Right ventricle myocardium superior (tissue), 1 donor: ENCODE measurements around the gene PLA2G4A. TPM values are rescaled to one million over a fixed set of nuclear protein-coding genes. Genes with fewer than 3 reads are reported as not detected.

Experiments
- ATAC-seq: fragments of 200-7000 bp; cut with Tn5 transposase; one replicate; pipeline ENCODE4 v1.9.1; 2020; ENCODE audit warnings: mild to moderate bottlenecking; ENCODE audit not compliant: poor library complexity
- DNase-seq: peaks from one replicate; pipeline ENCODE4 v3.0.0-alpha.2; 2020
- intact Hi-C: fragments of 100-400 bp; cut with DNase I; formaldehyde crosslinking; loops from one replicate; pipeline ENCODE4 v1.11.2; 2022
- total RNA-seq: library from RNA; stranded (reverse); fragmentation: NEBNext Ultra II Directional; extraction: Animal tissue kit (Norgen Biotek cat#: 25700); gene quantifications from one replicate; pipeline ENCODE4 v1.2.1, GENCODE V29; 2021
- donor health status: DM: no; HTN: yes; CAD: no; lungs with severe emphysema.

The PLA2G4A gene
- total RNA-seq, 1 donor from 2014 or later = 2.1 TPM

DNA sequence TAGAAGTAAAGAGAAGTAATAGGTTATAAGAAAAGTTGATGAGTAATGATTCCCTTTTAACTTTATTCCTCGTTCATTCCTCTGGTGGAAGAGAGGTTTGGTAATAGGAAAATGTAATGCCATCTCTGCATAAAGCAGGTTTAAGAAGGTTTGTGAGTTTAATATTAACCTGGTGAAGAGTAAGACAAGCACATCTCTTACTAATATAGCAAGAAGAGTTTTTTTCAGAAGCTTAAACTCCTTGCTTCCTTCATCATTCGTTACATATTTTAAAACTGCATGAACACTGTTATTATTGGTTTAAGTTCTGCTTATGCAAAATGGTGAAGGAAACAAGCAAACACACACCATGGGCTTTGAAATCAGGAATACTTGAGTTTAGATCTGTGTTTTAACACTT, 9.2 kb upstream of the PLA2G4A start:
- no peak for DNase-seq
- ATAC-seq = no peak
- intact Hi-C loops = no loop called here

DNA sequence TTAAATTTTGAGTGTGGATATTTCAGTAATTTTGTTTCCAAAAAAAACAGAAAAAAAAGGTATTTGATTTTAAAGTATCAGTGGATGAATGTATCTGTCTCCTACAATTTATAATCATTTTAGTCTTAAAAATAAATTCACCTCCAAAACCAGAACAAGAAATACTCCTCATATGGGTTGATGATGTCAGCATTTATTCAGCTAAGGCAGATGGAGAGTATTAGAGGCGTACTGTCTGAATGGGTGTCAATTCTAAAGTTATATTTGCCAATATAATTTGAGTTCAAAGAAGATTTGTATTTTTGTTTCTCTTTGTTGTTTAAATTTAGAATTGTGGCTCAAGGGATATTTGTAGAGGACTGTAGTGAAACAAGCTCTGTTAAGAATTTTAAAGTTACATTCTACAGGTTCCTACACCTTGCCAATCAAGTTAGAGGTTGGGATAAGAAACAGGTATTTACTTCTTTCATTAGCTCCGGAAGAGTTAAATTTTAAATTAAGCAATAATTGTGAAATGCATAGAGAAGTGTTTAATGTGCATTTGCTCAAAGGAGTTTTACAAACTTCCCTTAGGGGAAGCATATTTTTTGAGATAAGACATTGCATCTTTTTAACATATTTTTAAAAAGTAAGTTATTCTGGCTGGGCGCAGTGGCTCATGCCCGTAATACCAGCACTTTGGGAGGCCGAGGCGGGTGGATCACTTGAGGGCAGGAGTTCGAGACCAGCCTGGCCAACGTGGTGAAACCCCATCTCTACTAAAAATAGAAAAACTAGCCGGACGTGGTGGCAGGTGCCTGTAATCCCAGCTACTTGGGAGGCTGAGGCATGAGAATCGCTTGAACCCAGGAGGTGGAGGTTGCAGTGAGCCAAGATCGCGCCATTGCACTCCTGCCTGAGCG, 1.2 kb downstream of the PLA2G4A start:
- intact Hi-C loops = no loop called here
- ATAC-seq = no peak
- DNase-seq = peak; percentile 24

DNA sequence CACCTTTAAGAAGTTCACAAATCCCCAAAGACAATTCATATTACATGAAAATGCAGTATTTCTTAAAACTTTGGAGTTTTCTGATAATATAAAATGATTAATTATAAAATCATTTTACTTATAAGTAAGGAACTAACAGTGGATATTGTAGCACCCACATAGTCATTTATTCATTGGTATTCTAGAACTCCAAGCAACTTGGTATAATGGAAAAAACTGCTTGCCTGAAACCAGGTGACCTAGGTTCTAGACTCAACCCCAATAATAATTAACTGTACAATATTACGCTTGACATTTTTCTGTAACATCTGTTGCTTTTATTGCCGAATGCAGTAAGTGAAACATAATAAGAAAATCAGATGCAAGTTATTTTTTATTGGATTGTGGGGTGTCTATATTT, 2.4 kb downstream of the PLA2G4A start:
- intact Hi-C loops = no loop called here
- DNase-seq (no peak), ATAC-seq (no peak)

DNA sequence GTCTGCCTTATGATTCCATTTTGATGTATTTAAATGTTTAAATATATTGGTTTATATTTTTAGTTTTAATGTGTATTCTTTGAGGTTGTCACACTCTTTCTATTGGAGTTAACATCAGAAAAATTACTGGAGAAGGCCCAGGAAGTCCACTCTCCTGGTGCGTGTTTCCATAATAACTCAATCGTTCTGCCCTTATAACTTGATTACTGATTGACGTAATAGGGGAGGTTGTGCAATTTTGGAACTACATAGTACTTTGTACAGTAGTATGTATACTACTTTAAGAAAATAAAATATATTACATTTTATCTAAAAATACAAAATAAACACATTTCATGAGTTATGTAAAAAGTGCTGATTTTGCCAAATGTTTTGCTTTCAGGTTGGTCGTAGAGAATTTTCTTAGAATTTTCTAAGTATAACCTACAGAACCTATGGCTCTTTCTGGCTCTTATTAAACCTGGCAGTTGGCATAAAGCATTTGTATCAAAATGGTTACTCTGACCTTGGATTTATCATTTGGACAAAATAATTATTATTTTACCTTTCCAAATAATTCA, 5.7 kb downstream of the PLA2G4A start:
- no peak for ATAC-seq
- intact Hi-C loops = no loop called here
- DNase-seq = no peak

DNA sequence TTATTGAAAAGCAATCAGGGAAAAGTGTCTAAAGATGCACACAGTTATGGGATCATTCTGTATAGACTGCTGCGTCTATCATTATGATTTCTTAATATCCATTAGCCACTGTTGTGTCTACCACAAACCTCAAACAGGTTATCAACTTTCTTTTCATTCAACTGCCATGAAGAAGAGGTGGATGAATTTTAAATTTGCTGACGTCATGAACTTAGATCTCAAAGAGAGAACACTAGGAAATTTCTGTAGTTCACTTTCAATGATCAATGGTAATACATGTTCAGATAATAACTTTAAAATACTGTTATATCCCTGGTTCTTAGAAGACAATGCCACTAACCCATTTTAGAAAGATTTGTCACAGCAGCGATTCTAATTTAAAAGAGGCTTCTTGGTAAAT, 6.7 kb downstream of the PLA2G4A start:
- DNase-seq = no peak
- no peak for ATAC-seq
- intact Hi-C loops = no loop called here

DNA sequence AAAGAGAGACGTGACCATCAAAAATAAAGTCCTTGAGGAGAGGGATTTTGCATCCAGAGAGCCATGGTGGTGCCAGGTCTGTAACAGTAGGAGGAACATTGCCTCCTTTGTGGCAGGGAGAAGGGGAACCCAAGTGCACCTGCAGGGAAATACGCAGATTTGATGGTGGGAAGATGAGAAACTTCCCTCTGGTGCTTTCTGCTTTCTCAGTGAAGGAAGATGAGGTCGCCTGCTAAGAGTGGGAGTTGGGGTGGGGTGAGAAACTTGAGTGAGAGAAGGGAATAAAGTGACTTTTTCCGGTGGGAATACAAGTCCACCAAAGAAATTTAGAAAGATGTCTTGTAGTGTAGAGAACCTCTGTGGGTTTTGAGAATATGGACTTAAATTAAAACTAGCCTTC, 9.1 kb downstream of the PLA2G4A start:
- ATAC-seq = no peak
- no peak for DNase-seq
- intact Hi-C loops = no loop called here

DNA sequence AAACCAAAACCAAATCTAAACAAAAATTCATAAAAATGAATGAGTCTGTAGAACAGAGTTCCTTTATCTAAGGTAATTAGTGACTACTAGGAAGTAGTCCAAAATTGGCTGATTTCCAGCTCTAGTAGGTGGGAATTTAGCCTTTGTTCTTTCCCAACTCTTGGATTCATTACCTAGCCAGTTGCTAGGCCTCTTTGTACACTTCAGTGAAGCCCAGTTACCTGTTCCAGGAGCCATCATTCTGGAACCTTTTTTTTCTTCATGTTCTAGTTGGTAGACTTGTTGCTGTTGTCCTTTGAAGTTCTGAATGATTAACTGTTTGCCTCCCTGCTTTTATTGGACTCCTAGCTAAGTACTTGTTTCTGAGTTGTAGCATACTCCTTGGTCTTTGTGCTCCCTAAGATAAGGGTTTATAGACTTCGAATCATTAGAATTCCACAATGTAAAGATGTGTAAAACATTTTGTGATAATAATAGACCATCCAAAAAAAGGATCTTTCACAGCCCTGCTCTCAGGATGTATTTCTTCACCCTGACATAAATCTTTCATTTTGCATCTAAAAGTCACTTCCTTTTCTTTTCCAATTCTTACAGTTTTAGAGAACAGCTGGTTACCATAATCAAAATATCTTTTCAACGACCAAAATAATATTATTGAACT, 9.8 kb downstream of the PLA2G4A start:
- DNase-seq (no peak), ATAC-seq (no peak)
- intact Hi-C loops = no loop called here

DNA sequence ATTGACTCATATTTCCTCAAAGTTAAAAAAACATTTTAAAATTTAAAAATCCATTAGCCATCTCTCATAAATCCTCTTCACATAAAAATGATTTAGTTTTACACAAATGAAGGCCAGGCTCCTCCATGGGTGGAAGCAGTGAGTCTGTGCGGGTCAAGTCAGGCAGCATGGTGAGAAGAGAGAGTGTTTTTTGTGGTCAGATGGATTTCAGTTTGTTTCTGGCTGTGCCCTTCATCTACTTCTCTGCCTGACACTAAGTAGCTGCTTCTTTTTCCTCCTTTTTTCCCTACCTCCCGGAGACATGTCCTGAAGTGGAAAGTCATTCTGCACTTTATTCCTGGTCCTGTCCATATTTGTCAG, 10.3 kb downstream of the PLA2G4A start:
- intact Hi-C loops = no loop called here
- DNase-seq (no peak), ATAC-seq (no peak)

DNA sequence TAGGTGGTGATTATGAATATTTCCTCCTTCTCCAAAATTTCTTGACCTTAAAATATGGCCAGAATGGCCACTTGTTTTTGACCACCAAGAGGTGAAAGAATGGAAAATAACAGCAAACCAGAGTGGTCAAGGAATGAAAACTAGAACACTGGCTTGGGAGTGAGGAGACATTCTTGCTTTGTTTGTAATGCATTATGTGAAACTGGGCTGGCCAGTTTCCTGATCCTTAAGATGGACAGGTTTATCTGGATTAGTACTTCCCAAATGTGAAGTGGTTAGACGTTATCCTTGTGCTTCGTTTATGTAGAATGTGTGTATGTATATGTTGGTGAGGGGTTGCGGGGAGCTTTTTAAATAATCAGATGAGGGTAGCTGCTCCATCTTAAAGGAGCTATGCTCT, 12.8 kb downstream of the PLA2G4A start:
- ATAC-seq (no peak), DNase-seq (no peak)
- intact Hi-C loops = no loop called here

DNA sequence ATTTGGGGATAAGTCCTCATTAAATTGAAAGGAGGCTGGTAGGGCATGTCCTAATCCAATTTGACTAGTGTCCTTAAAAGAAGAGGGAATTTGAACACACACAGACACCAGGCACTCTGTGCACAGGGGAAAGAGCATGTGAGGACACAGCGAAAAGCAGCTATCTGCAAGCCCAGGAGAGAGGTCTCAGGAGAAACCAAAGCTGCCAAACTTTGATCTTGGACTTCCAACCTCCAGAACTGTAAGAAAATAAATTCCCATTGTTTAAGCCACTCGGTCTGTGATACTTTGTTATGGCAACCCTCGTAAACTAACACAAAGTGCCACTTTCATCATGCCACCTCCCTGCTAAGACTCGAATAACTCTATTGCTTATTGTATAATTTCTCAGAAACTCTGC, 13.8 kb downstream of the PLA2G4A start:
- intact Hi-C loops = no loop called here
- ATAC-seq (no peak), DNase-seq (no peak)

DNA sequence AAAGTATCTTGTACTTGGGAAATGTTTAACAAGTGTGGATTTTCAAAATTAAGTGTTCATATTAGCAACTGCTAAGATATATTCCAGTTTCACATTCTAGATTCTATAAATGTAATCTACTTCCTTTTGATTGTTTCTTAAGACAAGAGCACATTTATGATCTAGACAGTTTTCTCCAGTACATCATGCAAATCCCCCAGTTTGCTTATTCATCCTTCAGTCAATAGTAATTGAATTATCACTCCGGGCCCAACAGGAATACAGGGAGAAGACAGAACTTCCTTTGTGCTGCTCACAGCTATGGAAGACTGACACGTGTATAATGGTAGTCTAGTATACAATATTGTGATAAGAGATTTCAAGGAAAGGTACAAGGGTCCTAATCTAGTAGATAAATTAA, 14.5 kb downstream of the PLA2G4A start:
- ATAC-seq (no peak), DNase-seq (no peak)
- intact Hi-C loops = no loop called here

DNA sequence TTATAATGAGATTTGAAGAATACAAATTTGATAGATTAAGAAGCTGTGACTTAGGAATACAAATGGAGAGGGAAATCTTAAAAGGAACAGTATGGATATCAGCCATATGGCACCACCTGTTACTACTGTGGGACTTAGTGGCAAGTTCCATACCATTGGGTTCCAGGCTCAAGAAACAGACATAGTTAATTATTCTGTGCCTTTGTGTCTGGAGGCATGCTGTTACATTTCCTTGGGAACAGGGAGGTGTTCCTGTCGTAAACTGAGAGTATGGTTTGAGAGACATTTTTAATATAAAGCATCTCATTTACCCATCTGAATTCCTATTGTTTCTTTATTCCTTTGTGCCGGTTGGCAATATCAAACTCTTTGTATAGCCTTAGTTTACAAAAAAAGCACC, 15.2 kb downstream of the PLA2G4A start:
- intact Hi-C loops = no loop called here
- DNase-seq = no peak
- ATAC-seq = no peak

DNA sequence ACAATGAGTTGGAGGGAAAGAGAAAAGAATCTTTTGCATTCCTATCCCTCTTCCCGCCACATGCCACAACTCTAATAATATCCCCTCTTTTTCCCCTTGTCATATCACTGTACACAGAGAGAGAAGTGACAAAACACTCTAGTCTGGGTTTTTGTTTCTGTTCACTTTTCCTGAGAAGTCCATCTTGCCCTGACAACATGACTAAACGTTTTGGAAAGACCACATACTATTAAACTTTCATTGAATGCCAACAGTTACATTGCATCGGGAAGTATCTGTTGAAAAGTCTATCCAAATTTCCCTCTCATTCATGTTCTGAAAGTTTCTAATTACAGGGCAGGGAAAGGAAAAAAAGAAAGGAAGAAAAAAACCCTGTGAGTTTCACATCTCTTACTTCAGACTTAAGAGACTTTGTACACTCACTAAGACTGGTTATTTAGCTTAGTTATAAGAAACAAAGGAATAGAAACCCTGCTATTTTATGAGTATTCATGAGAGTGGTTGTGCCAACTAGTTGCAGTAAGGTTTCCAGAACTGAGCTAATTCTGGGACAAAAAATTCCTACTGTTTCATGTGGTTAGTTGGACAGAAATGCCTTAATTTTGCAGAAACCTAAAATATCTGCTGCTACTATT, 16.9 kb downstream of the PLA2G4A start:
- DNase-seq = no peak
- ATAC-seq = peak; percentile 32
- intact Hi-C loops = no loop called here

DNA sequence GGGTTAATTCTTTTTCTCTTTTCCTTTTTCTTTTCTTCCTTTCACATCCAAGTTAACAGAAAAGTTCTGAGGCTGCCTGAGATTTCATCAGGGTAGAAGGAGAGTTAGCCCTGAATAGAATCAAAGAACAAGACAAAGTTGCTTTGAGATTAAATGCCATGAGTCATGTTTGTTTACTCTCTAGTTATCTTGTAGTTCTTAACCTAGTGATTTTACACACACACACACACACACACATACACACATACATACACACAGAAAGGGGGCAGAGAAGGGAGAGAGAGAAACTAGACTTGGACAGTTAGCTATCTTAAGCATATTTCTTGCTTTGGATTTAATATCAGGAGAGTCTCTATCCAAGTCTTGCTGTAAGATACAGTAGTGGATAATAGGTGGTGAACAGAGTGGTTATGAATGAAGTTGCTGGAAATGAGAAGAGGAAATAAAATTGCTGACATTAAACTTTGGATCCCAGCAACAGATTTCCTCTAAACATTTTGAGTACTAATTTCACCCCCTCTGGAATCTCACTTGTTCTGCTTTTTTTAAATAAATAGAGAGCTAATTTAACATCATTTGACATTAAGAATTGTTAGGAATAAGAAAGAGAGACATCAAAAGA, 19.9 kb downstream of the PLA2G4A start:
- DNase-seq = no peak
- peak; percentile 31 for ATAC-seq
- intact Hi-C loops = no loop called here

DNA sequence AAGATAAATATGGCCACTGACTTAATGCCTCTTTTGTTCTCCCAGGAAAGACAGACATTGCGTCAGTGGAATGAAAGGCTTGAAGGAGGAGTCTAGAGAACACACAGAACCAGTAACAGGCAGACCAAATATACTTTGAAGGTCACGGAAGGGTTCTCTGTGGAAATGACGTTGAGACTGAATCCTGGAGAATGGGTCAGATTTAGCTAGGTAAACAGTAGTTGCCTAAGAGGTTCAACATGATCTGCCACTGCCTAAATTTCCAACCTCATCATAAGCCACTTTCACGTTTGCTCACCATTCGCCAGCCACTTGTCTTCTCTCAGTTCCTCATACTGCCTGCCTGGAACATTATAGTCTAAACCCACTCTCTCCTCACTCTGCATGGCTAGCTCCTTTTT, 20.5 kb downstream of the PLA2G4A start:
- DNase-seq (no peak), ATAC-seq (peak; percentile 67)
- intact Hi-C loops = no loop called here

DNA sequence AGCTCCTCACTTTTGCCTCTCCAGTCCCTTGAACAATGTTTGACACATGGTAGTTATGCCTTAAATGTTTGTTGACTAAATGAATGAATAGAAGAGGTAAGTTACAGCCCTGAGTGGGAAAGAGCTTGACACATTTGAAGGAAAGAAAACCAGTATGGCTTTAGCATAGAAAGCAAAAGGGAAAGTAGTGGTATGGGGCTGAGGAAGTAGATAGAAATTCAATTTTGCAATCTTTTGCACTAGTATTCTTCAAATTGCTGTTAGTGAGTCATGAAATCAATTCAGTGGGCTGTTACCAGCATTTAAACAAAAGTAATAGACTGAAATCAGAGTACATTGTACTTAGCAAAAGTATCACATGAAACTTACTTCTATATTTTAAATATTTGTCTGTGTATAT, 21.1 kb downstream of the PLA2G4A start:
- ATAC-seq (no peak), DNase-seq (no peak)
- intact Hi-C loops = no loop called here

DNA sequence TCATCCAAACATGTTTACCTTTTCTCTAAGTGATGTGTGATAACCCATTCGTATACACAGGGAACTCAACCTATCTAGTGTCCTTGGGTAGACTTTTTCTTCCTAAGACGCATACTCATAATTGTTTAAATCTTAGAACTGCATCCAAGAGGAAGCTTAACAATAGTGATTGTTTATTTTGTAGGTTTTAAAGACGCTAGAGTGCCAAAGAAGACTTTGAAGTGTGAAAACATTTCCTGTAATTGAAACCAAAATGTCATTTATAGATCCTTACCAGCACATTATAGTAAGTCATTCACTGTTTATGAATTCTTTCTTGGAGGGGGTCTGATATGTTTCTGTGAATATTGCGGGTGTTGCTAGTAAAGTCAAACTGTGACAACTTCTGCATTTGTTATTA, 25.4 kb downstream of the PLA2G4A start:
- DNase-seq = no peak

DNA sequence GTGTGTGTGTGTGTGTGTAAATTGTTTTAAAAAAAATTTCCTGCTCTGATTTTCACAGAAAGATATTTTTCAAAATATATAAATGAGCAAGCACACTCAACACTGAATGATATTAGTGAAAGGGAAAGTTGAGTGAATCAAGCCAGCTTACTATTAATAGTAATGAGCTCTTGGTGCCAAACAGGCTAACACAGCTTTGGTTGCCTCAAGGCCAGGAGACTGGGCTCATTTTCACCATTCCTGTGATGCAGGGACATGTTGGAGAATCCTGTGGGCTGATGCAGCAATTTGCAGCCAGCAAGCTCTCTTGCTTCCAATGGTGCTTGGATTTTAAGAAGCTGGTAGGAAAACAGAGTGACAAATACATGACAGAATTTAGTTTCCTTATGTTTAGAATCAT, 30.2 kb downstream of the PLA2G4A start:
- ATAC-seq (peak; percentile 63), DNase-seq (peak; percentile 34)
- intact Hi-C loops = no loop called here

More for the DNA sequence above, 25.4 kb downstream of the PLA2G4A start:
- ATAC-seq = no peak
- intact Hi-C loops = no loop called here

DNA sequence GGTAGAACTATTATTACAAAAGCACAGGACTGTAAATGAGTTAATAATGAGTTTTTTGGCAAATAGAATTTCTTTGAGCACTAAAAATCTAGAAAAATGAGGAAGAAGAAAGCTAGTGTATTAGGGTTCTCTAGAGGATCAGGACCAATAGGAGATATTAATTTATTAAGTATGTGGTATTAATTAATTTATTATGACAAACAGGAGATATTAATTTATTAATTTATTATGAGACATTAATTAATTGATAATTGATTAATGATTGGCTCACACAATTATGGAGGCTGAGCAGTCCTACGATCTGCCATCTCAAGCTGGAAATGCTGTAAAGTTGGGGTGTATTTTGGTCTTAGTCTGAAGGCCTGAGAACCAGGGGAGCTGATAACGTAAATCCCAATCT, 31.2 kb downstream of the PLA2G4A start:
- intact Hi-C loops = no loop called here
- DNase-seq (no peak), ATAC-seq (no peak)
